Measurements from ENCODE around the gene FLG. TPM values are rescaled to one million over a fixed set of nuclear protein-coding genes. Genes with fewer than 3 reads are reported as not detected.

Gene FLG
- not detected in 5 replicates for total RNA-seq (2022; extraction: Qiagen RNA extraction; ENCODE audit: low read depth)

GRCh38 chr1:152325111-152325510, at the start of gene FLG:
FLG (minus strand) TSS chr1:152325239; CDS start chr1:152315456, 9,783 bp downstream.

DNA sequence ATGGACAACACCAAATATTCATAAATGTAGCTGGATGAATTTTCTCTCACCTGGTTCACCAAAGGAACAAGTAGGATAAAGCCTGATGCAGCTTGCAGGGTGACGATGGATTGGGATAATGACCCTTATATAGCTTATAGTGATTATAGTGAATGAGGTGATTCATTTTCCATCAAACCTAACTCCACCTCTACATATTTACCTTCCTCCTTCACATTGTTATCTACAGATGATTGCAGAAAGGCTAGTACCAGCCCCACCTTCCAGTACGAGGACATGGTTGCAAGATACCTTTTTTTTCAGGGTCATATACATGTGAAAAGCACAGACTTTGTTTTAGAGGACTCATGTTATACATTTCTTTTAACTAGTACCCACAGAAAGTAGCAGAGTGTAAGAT, 34.9 kb upstream of the FLG start, which contains the start of gene FLG2:
TSS of gene FLG2 (minus strand) at position 101 of the 400 bp plus-strand sequence. CDS start 1,122 bp downstream, outside the sequence.

Other genes with a start within 250 kb of the FLG start
- gene TCHHL1, start 236.2 kb downstream of the FLG start, total RNA-seq (2022; extraction: Qiagen RNA extraction; ENCODE audit: low read depth): not detected in 5 replicates
- 0.14 to 0.33 TPM (median 0.22 TPM) in 5 replicates for gene TCHH, start 209.8 kb downstream of the FLG start, total RNA-seq (2022; extraction: Qiagen RNA extraction; ENCODE audit: low read depth)
- gene RPTN, start 166.0 kb downstream of the FLG start, total RNA-seq (2022; extraction: Qiagen RNA extraction; ENCODE audit: low read depth): not detected in 5 replicates
- not detected in 5 replicates for gene HRNR, start 101.0 kb downstream of the FLG start, total RNA-seq (2022; extraction: Qiagen RNA extraction; ENCODE audit: low read depth)
- not detected in 5 replicates for gene FLG2, start 34.8 kb upstream of the FLG start, total RNA-seq (2022; extraction: Qiagen RNA extraction; ENCODE audit: low read depth)
- not detected in 5 replicates for gene CRNN, start 89.0 kb upstream of the FLG start, total RNA-seq (2022; extraction: Qiagen RNA extraction; ENCODE audit: low read depth)
- gene LCE5A, start 185.6 kb upstream of the FLG start, total RNA-seq (2022; extraction: Qiagen RNA extraction; ENCODE audit: low read depth): not detected in 5 replicates
- 0.45 to 0.51 TPM in 2 of 5 replicates, not detected in the others for gene CRCT1, start 189.2 kb upstream of the FLG start, total RNA-seq (2022; extraction: Qiagen RNA extraction; ENCODE audit: low read depth)
- gene LCE3E, start 241.5 kb upstream of the FLG start, total RNA-seq (2022; extraction: Qiagen RNA extraction; ENCODE audit: low read depth): 0.30 TPM in 1 of 5 replicates, not detected in the others